Fibroblast of lung (primary cell): Measurements from ENCODE around the gene PGAM5. TPM values are rescaled to one million over a fixed set of nuclear protein-coding genes. Genes with fewer than 3 reads are reported as not detected.

Source experiments
- DNase-seq, 2 donors: peaks; one replicate each; pipeline versions ENCODE4 v3.0.0 to v3.0.0-alpha.2; 2010; ENCODE audit warnings: low read depth in 2 of 2
- H2AFZ ChIP-seq: 2 replicates; pipeline ENCODE4 v1.5.1; 2012; ENCODE audit warnings: low read length, control low read depth, inconsistent platforms
- H3K27ac ChIP-seq: 2 replicates; pipeline ENCODE4 v1.5.1; 2011; ENCODE audit warnings: low read length, control low read depth; ENCODE audit not compliant: insufficient read depth
- H3K27me3 ChIP-seq: 2 replicates; pipeline ENCODE4 v1.5.1; 2011; ENCODE audit warnings: mild to moderate bottlenecking, low read length; ENCODE audit not compliant: control insufficient read depth, insufficient read depth
- H3K36me3 ChIP-seq: 2 replicates; pipeline ENCODE4 v1.5.1; 2011; ENCODE audit warnings: low read length; ENCODE audit not compliant: control insufficient read depth, insufficient read depth
- H3K4me1 ChIP-seq: 2 replicates; pipeline ENCODE4 v1.5.1; 2011; ENCODE audit warnings: low read length; ENCODE audit not compliant: control insufficient read depth, insufficient read depth; ENCODE audit errors: extremely low read depth
- H3K4me2 ChIP-seq: 2 replicates; pipeline ENCODE4 v1.5.1; 2011; ENCODE audit warnings: low read length, control low read depth; ENCODE audit not compliant: insufficient read depth; ENCODE audit errors: extremely low read depth
- H3K4me3 ChIP-seq, 4 experiments: fragments of 200-600 bp in 1 of 4; sonication (generic) in 1 of 4; replicated peaks in 1 of 4; 2 replicates each; pipeline ENCODE4 v1.5.1; 2011 to 2016; ENCODE audit warnings: low read length in 4 of 4, low read depth in 3 of 4, mild to moderate bottlenecking in 3 of 4, control low read depth in 2 of 4, inconsistent platforms in 1 of 4, mixed read lengths in 1 of 4; ENCODE audit not compliant: insufficient read depth in 1 of 4; ENCODE audit errors: control extremely low read depth in 1 of 4
- H3K79me2 ChIP-seq: 2 replicates; pipeline ENCODE4 v1.5.1; 2012; ENCODE audit warnings: mild to moderate bottlenecking, low read length, inconsistent platforms; ENCODE audit not compliant: control insufficient read depth, insufficient read depth
- H3K9ac ChIP-seq: 2 replicates; pipeline ENCODE4 v1.5.1; 2011; ENCODE audit warnings: mild to moderate bottlenecking, low read length, control low read depth; ENCODE audit not compliant: insufficient read depth
- H3K9me3 ChIP-seq: 2 replicates; pipeline ENCODE4 v1.5.1; 2012; ENCODE audit warnings: low read depth, low read length; ENCODE audit not compliant: control insufficient read depth, insufficient read depth
- H4K20me1 ChIP-seq: 2 replicates; pipeline ENCODE4 v1.5.1; 2011; ENCODE audit warnings: low read length; ENCODE audit not compliant: control insufficient read depth, insufficient read depth; ENCODE audit errors: extremely low read depth
- EZH2 ChIP-seq: IDR thresholded peaks from 2 replicates; pipeline ENCODE4 v1.5.1; 2012; ENCODE audit warnings: low read length, control low read depth, mild to moderate bottlenecking; ENCODE audit errors: missing control alignments
- polyA plus RNA-seq, 2 donors: library from polyadenylated mRNA; depleted of rRNA in 1 of 2; stranded (reverse) in 1 of 2; unstranded in 1 of 2; fragments of >200 nt; gene quantifications; 2 replicates each; pipeline ENCODE4 v1.2.1, GENCODE V29; 2011 to 2012; ENCODE audit warnings: missing spikeins in 1 of 2
- total RNA-seq: library from RNA; depleted of rRNA; stranded (reverse); fragments of >200 nt; gene quantifications from 2 replicates; pipeline ENCODE4 v1.2.1, GENCODE V29; 2014
- TF ChIP-seq, protein P1 (sequence below), 2 donors: IDR thresholded peaks in 1 of 2; conservative IDR thresholded peaks in 1 of 2; 1 replicate in 1 of 2; 2 replicates in 1 of 2; pipeline ENCODE4 v1.5.1; 2011 to 2012; ENCODE audit warnings: low read length in 2 of 2, control low read depth in 1 of 2, inconsistent platforms in 1 of 2, low read depth in 1 of 2, mild to moderate bottlenecking in 1 of 2

Gene PGAM5
- total and polyA plus RNA-seq, 2 donors (not counting 1 experiment from before 2014, with no cell fraction given) = 9.8 to 27.1 TPM

DNA sequence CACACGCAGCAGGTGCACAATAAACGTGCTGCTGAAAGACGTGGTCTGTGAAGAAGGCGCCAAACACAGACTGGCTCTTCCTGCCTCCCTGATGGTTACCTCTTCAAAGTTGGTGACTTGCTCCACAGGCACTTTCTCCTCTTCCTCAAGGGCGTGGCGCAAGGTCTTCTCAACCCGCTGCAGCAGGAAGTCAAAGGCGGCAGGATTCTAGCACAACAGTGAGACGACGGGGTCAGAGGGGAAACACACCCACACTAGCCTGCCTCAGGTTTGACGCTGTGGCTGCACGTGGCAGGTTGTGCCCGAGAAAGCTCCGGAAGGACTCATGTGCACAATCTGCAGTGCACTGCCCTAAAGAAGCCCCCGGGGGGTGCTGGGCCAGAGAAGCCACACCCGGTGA lies 38.5 kb upstream of the PGAM5 start:
- no peaks in the 10 kb centered on the region for H4K20me1 ChIP-seq
- H3K9ac ChIP-seq = no peak overlapping the region
- H3K79me2 ChIP-seq = no peaks in the 10 kb centered on the region
- H3K36me3 ChIP-seq = peaks cover 17% of the 10 kb centered on the region
- H3K4me3 ChIP-seq = no peak overlapping the region
- TF ChIP-seq, protein P1, sequence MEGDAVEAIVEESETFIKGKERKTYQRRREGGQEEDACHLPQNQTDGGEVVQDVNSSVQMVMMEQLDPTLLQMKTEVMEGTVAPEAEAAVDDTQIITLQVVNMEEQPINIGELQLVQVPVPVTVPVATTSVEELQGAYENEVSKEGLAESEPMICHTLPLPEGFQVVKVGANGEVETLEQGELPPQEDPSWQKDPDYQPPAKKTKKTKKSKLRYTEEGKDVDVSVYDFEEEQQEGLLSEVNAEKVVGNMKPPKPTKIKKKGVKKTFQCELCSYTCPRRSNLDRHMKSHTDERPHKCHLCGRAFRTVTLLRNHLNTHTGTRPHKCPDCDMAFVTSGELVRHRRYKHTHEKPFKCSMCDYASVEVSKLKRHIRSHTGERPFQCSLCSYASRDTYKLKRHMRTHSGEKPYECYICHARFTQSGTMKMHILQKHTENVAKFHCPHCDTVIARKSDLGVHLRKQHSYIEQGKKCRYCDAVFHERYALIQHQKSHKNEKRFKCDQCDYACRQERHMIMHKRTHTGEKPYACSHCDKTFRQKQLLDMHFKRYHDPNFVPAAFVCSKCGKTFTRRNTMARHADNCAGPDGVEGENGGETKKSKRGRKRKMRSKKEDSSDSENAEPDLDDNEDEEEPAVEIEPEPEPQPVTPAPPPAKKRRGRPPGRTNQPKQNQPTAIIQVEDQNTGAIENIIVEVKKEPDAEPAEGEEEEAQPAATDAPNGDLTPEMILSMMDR (conservative IDR thresholded peaks at IDR 0.05 in 1 of 2, IDR thresholded peaks at IDR 0.05 in 1 of 2; ENCODE audit: low read depth in 1 of 2, low read length in 2 of 2) = no peak
- TF ChIP-seq EZH2 = no peak
- no peaks in the 10 kb centered on the region for H3K27me3 ChIP-seq
- DNase-seq = no peak
- H3K4me1 ChIP-seq = no peaks in the 10 kb centered on the region
- no peak overlapping the region for H3K4me2 ChIP-seq
- no peak overlapping the region for H2AFZ ChIP-seq
- H3K9me3 ChIP-seq = no peaks in the 10 kb centered on the region
- H3K27ac ChIP-seq = no peak overlapping the region

DNA sequence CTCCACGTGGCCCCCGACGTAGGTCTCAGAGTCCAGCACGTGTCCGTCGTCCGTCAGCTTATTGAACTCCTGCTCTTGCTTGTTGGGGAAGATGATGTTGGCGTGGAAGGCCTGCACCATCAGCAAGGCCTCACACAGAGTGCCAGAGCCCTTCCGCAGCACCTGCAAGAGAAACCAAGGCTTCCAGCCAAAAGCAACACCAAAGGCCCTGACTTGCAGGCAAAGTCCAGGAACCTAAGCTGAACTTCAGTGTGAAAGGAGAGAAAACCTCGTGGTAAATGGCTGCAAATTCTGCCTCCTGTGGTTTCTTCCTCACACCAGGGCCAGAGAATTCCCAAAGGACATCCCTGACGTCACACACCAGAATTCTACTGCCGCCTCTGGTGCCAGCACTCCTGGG lies 38.0 kb upstream of the PGAM5 start:
- no peak overlapping the region for H3K27ac ChIP-seq
- H3K4me3 ChIP-seq = no peak overlapping the region
- H3K9ac ChIP-seq = no peak overlapping the region
- DNase-seq = no peak
- no peaks in the 10 kb centered on the region for H3K9me3 ChIP-seq
- H2AFZ ChIP-seq = no peak overlapping the region
- no peaks in the 10 kb centered on the region for H3K4me1 ChIP-seq
- H3K4me2 ChIP-seq = no peak overlapping the region
- peaks cover 14% of the 10 kb centered on the region for H3K36me3 ChIP-seq
- no peaks in the 10 kb centered on the region for H3K27me3 ChIP-seq
- no peaks in the 10 kb centered on the region for H4K20me1 ChIP-seq
- no peaks in the 10 kb centered on the region for H3K79me2 ChIP-seq
- TF ChIP-seq EZH2 = no peak
- TF ChIP-seq, protein P1 (conservative IDR thresholded peaks at IDR 0.05 in 1 of 2, IDR thresholded peaks at IDR 0.05 in 1 of 2; ENCODE audit: low read depth in 1 of 2, low read length in 2 of 2) = no peak

- no peak for DNase-seq
- peaks cover 13% of the 10 kb centered on the region for H3K36me3 ChIP-seq
- H4K20me1 ChIP-seq = no peaks in the 10 kb centered on the region
- no peak overlapping the region for H2AFZ ChIP-seq
- TF ChIP-seq, protein P1 (conservative IDR thresholded peaks at IDR 0.05 in 1 of 2, IDR thresholded peaks at IDR 0.05 in 1 of 2; ENCODE audit: low read depth in 1 of 2, low read length in 2 of 2) = no peak
- TF ChIP-seq EZH2 = no peak
- H3K79me2 ChIP-seq = no peaks in the 10 kb centered on the region
- no peak overlapping the region for H3K4me2 ChIP-seq
- H3K9me3 ChIP-seq = no peaks in the 10 kb centered on the region
- no peaks in the 10 kb centered on the region for H3K27me3 ChIP-seq
- no peak overlapping the region for H3K9ac ChIP-seq
- no peak overlapping the region for H3K27ac ChIP-seq
- no peak overlapping the region for H3K4me3 ChIP-seq
- no peaks in the 10 kb centered on the region for H3K4me1 ChIP-seq
These were observed 37.1 kb upstream of the PGAM5 start for GRCh38 chr12:132673288-132674179.
